OCI-LY3 (cell line): ENCODE results near the gene CDKN1C.

ENCODE experiments used
- EZH2phosphoT487 ChIP-seq: fragments of 200-600 bp; shearing (Covaris generic); IDR thresholded peaks from 2 replicates; pipeline ENCODE4 v1.6.1; 2018; ENCODE audit warnings: antibody characterized with exemption, mixed run types, low read depth
- TF ChIP-seq, protein P1 (sequence below): fragments of 200-600, 300-600 bp; sonication (generic); IDR thresholded peaks from 2 replicates; pipeline ENCODE4 v1.5.1; 2014; ENCODE audit warnings: antibody characterized with exemption, low read length, low read depth

DNA sequence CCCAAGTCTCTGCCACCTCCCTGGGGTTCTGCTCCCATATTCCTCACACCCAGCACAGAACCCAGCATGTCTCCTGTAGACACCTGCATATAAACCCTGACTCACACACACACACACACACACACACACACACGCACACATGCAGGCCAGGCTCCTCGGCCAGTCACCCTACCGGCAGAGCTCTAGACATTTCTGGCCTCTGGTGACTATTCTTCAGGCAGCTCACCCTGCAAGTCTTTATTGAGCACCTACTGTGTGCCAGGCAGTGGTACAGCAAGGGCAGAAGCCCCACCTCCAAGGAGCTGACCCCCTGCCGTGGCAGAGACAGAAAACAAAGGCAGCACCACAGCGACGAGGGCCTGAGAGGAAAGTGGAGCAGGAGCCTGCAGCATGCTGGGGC is 50.3 kb downstream of the CDKN1C start:
- TF ChIP-seq, protein P1, sequence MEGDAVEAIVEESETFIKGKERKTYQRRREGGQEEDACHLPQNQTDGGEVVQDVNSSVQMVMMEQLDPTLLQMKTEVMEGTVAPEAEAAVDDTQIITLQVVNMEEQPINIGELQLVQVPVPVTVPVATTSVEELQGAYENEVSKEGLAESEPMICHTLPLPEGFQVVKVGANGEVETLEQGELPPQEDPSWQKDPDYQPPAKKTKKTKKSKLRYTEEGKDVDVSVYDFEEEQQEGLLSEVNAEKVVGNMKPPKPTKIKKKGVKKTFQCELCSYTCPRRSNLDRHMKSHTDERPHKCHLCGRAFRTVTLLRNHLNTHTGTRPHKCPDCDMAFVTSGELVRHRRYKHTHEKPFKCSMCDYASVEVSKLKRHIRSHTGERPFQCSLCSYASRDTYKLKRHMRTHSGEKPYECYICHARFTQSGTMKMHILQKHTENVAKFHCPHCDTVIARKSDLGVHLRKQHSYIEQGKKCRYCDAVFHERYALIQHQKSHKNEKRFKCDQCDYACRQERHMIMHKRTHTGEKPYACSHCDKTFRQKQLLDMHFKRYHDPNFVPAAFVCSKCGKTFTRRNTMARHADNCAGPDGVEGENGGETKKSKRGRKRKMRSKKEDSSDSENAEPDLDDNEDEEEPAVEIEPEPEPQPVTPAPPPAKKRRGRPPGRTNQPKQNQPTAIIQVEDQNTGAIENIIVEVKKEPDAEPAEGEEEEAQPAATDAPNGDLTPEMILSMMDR, result no peak
- TF ChIP-seq EZH2phosphoT487, result no peak
